HG03159 (cell line): ENCODE results near the gene VAC14.

Experiments used
- ATAC-seq: cut with Tn5 transposase; IDR thresholded peaks from one replicate; pipeline ENCODE4 v1.9.1; 2021; ENCODE audit warnings: mild to moderate bottlenecking, moderate library complexity; ENCODE audit not compliant: unreplicated experiment

The VAC14 gene

GRCh38 chr16:70725912-70726828 lies 74.8 kb downstream of the VAC14 start:
- ATAC-seq = no peak

GRCh38 chr16:70725024-70725911 lies 75.7 kb downstream of the VAC14 start:
- no peak for ATAC-seq

- ATAC-seq = no peak
Observed at GRCh38 chr16:70724146-70725023, 76.6 kb downstream of the VAC14 start.

GRCh38 chr16:70723740-70724145 lies 77.2 kb downstream of the VAC14 start:
- ATAC-seq = no peak

GRCh38 chr16:70721202-70721963 lies 79.6 kb downstream of the VAC14 start:
- ATAC-seq = no peak

- no peak for ATAC-seq
Observed at GRCh38 chr16:70720425-70721201, 80.3 kb downstream of the VAC14 start.

- ATAC-seq = no peak
Observed at GRCh38 chr16:70717065-70717464, 83.9 kb downstream of the VAC14 start.

- ATAC-seq = no peak
Observed at GRCh38 chr16:70715860-70716357, 85.0 kb downstream of the VAC14 start.

GRCh38 chr16:70715055-70715858 lies 85.7 kb downstream of the VAC14 start:
- no peak for ATAC-seq

GRCh38 chr16:70714581-70715054 lies 86.3 kb downstream of the VAC14 start:
- no peak for ATAC-seq

- ATAC-seq = no peak
Observed at GRCh38 chr16:70713824-70714223, 87.1 kb downstream of the VAC14 start.

GRCh38 chr16:70713342-70713741 lies 87.6 kb downstream of the VAC14 start:
- ATAC-seq = no peak

- ATAC-seq = no peak
Observed at GRCh38 chr16:70712942-70713341, 88.0 kb downstream of the VAC14 start.

- no peak for ATAC-seq
Observed at GRCh38 chr16:70712359-70712758, 88.6 kb downstream of the VAC14 start.

GRCh38 chr16:70711211-70712031 lies 89.5 kb downstream of the VAC14 start:
- no peak for ATAC-seq

- no peak for ATAC-seq
Observed at GRCh38 chr16:70710422-70711210, 90.3 kb downstream of the VAC14 start.
